Measurements from ENCODE around the gene GRXCR1.

DNA sequence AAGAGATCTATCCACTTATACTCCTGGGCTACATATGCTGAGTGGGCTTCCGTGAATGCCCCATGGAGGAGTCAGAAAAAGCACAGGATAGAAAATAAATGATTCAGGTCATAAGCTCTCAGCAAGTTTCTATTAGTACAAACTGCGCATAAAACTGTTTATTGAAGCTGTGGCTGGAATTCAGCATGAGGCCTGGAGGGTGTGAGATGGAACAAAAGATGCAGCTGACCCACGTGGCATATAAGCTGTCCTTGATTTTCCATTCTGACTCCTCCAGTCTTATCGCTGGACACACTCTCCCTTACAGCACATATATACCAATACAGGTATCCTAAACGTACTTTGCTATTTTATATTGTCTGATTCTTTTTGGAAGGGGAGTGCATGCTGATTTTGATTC is 17.9 kb downstream of the GRXCR1 start:
- TF ChIP-seq, protein P1, sequence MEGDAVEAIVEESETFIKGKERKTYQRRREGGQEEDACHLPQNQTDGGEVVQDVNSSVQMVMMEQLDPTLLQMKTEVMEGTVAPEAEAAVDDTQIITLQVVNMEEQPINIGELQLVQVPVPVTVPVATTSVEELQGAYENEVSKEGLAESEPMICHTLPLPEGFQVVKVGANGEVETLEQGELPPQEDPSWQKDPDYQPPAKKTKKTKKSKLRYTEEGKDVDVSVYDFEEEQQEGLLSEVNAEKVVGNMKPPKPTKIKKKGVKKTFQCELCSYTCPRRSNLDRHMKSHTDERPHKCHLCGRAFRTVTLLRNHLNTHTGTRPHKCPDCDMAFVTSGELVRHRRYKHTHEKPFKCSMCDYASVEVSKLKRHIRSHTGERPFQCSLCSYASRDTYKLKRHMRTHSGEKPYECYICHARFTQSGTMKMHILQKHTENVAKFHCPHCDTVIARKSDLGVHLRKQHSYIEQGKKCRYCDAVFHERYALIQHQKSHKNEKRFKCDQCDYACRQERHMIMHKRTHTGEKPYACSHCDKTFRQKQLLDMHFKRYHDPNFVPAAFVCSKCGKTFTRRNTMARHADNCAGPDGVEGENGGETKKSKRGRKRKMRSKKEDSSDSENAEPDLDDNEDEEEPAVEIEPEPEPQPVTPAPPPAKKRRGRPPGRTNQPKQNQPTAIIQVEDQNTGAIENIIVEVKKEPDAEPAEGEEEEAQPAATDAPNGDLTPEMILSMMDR (IDR thresholded peaks at IDR 0.05) = no peak
- TF ChIP-seq POLR2A (IDR thresholded peaks at IDR 0.05) = no peak
